ENCODE measurements around the gene CACNA1C.

CACNA1C gene

DNA sequence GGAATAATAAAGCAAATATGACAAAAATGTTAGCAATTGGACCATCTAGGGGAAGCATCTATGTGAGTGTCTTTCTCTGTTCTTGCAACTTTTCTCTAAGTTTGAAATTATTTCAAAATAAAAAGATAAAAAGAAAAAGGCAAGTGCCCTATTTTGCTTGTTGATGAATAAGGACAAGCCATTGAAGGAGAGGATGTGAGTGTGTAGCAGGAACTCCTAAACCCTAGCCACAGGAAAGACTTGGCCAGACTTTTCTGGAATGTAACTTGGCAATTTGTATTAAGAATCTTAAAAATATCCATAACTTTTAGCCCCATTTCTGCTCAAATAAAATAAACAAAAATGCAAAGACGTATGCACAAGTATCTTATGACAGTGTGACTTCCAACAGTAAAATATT is 279.4 kb downstream of the CACNA1C start:
- no peak for DNase-seq

DNA sequence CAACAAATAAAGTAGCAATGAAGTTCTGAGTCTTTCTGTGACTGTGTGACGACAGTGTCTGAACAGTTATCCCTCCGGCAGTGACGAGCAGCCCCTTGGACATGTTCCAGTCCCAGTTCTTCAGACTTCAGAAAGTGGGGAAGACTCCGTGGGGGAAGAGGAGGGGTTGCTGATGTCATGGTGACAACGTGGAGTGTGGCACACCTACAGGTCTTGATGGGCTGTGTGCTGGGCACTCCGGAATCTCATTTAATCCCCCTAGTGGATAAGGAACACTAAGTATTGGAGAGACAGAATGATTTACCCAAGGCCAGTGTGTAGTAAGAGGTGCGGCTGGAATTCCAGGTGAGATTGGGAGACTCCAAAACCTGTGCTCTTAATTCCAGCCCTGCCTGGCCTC is 280.2 kb downstream of the CACNA1C start:
- no peak for DNase-seq

- no peak for DNase-seq
Measured at GRCh38 chr12:2333491-2334195, 280.9 kb downstream of the CACNA1C start.

- no peak for DNase-seq
Measured at GRCh38 chr12:2334271-2334670, 281.5 kb downstream of the CACNA1C start.

DNA sequence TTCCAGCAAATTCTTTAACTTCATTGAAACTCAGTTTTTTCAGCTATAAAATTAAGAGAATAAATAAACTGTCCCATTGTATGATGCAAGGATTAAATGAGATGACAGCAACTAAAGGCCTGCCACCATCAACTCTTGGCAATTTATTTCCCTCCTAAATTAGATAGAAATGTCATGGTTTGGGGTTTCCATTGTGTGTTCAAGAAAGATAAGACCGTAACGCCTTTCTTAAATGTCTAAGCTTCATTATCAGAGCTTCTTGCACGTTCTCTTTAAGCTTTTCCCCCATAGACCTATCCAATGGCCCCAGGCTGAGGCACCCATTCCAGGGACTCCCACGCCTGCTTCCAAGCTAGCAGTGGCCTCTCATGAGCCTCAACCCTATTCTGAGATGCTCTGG is 281.9 kb downstream of the CACNA1C start:
- DNase-seq = no peak

GRCh38 chr12:2335109-2335508 is 282.3 kb downstream of the CACNA1C start:
- DNase-seq = no peak

DNA sequence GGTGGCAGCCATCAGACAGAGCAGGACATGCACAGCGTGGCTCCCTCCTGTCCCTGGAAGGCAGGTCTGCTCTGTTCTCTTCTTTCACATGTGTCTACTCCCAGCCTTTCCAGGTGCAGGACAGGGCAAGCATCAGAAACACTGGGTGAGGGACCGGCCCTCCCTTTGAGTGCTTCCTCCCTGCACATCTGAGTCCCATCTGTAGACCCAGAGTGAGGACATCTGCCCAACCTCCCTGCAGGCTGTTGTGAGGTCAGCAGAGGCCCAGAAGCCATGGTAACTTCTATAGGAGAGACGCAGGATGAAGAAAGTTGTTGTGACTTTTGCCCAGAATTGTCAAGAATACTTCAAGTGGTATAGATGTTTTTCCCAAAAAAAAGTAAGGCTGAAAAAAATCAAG is 282.7 kb downstream of the CACNA1C start:
- DNase-seq = no peak

DNA sequence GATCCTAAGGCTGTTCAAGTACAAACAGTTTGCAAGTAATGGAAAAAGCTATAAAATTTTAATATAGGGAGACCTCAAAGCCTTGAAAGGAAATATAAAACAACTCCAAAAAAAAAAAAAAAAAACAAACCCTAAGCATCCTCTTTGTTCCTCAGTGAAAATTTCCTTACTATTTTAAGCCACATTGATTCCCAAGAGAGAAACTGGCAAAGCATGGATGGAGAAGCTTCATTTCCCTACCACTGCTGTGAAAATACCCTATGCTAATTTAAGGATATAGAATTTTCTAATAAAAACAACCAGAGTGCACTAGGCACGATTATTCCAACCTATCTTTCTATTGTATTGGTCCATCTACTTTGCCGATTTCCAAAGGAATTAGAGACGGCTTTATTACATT is 283.1 kb downstream of the CACNA1C start:
- DNase-seq = no peak

GRCh38 chr12:2336409-2336829 is 283.6 kb downstream of the CACNA1C start:
- DNase-seq = no peak

- DNase-seq = no peak
Measured at GRCh38 chr12:2337031-2338010, 284.5 kb downstream of the CACNA1C start.

DNA sequence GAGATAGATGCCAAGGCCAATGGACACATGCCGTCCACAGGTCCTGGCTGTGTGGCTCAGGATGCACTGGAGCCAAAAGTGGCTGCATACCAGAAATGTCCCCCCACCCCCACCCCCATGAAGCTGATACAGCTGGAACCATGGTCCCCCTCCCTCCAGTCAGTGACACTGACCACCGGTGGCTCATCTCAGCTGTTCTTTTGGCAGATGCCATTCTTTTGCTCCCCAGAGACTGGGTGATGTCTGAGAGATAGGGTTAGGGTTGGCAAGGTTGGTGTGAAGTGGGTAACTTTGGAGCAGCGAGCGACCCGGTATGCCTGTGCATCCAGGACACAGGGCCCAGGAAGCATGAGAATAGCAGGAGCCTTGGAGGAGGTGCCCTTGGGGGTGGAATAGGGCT is 285.6 kb downstream of the CACNA1C start:
- DNase-seq = no peak

GRCh38 chr12:2338991-2339431 is 286.2 kb downstream of the CACNA1C start:
- DNase-seq = no peak

DNA sequence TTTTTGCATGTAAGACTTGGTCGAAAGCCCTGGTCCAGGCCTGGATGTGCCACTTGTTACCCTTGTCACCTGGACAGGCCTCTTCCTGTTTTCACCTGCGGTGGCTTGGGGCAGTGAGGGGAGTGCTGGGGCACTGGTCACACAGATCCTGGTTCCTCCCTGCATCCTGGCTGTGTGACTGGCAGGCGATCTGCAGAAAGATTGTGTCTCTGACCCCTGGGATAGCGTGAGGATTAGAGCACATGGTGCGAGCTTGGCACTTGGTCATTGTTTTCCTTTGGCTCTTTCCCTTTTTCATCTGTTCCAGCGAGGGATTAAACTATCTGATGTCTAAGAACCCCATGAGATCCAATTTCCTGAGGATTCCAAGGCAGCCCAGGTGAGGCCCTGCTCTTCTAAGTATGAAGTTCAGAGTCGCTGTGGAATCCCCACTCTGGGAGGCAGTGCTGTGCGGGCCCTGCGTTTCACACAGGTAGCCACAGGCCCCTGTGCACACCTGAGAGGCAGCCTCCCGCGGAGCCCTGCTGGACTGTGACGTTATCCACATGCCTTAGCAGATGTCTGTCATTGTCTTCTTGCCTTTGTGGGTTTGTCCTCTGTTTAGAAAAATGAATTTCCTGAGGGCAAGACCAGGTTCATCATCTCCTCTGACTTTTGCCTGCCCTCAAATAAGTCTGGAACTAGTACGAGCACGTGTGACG is 288.4 kb downstream of the CACNA1C start:
- DNase-seq = no peak

GRCh38 chr12:2341871-2342270 is 289.1 kb downstream of the CACNA1C start:
- DNase-seq = no peak

DNA sequence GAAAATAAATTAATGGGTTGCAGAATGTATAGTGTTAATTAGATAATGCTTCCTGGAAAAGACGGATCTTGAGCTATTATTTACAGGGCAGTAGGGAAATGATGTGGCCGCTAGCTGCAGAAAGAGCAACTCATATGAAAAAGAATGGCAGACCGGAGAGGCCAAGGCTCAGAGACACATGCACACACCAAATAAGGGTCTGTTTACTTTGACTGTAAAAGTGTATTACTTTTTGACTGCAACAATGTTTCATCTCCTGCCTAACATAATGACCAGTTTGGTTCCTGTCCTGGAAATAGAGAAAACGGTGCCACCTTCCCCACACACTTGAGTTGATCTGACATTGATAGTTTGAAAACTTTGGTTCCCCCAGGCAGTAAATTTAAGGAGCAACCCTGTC is 290.9 kb downstream of the CACNA1C start:
- DNase-seq = no peak

- no peak for DNase-seq
Measured at GRCh38 chr12:2344476-2344875, 291.7 kb downstream of the CACNA1C start.

- no peak for DNase-seq
Measured at GRCh38 chr12:2344885-2345284, 292.1 kb downstream of the CACNA1C start.

DNA sequence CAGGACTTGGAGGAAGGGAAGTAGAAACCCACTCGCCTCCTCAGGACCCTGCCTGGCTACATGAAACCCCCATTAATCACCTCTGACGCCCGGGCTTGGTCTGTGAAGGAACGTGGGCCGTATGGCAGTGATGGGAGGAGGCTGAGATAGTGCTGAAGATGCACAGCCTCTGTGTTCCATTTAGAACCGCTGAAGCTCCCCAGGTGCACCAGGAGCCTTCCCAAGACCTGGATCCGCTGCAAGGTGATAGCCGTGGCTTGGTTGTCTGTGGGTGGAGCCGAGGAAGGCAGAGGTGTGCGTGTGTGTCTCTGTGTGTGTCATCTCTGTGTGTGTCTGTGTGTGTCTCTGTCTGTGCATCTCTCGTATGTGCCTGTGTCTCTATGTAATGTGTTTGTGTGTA is 293.1 kb downstream of the CACNA1C start:
- DNase-seq = no peak

DNA sequence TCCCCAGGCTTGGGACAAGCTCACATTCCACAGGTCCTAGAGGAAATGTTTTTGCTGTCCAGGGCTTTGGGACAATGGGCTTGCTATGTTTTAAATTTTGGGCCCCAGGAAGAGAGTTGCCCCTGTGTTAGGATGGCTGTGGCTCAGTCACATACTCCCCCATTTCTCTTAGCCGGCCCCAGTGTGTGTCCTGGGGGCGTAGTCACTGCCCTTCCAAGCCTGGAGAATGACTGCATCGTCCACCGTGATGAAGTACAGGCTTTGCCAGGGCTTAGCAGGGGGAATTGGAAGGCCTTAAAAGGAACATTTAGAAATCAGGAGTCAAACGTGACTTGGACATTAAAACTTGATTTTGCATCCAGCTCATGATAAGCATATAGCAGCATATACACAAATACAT is 293.6 kb downstream of the CACNA1C start:
- DNase-seq = no peak

DNA sequence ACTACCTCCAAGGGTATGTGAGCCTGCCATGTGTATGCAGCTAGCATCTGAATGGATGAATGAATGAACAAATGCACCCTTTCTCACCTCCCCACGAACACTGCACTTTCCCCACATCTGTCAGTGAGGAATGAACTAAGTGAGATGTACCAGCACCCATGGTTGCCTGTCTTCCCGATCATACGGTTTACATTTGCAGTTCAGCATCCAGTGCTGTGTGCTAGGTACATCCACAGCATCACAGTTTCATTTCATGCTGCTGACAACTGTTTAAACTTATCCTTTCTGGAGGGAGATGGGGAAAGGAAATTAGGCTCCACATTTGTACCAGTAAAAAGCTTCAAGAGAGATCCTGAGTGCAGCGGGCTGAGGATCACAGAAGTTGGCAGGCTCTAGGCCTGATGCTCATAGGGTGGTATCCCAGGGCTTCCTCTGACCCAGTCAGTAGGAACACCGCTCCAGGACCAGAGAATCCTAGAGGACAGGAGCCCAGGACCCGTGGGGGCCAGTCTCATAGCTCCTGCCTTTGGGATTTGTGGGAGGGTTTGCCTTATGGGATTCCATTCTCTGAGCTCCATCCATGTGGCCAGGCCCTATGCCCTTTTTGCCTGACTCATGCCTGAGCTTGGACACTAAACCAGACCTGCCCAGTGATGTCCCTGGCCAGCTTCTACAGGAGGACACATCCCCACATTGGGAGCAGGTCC is 294.5 kb downstream of the CACNA1C start:
- no peak for DNase-seq

- DNase-seq = no peak
Measured at GRCh38 chr12:2347844-2348481, 295.2 kb downstream of the CACNA1C start.

GRCh38 chr12:2348482-2348852 is 295.7 kb downstream of the CACNA1C start:
- no peak for DNase-seq

All from activated T-cell treated with anti-CD3 and anti-CD28 coated beads for 4 hours (primary cell).